Trophoblast cell (in vitro differentiated cells and primary cell): ENCODE measurements around the gene MAD2L2.

Source experiments
- DNase-seq, 2 donors: peaks; one replicate each; pipeline ENCODE4 v3.0.0-alpha.2; 2016
- H2AFZ ChIP-seq: 2 replicates; pipeline ENCODE4 v1.6.1; 2013; ENCODE audit warnings: low read length, moderate library complexity, mild to moderate bottlenecking; ENCODE audit not compliant: insufficient read depth, poor library complexity
- H2AK5ac ChIP-seq: 2 replicates; pipeline ENCODE4 v1.6.1; 2013; ENCODE audit warnings: mild to moderate bottlenecking, low read length
- H2BK120ac ChIP-seq: 2 replicates; pipeline ENCODE4 v1.6.1; 2013; ENCODE audit warnings: low read length, mild to moderate bottlenecking, moderate library complexity; ENCODE audit not compliant: insufficient read depth, poor library complexity
- H2BK12ac ChIP-seq: 2 replicates; pipeline ENCODE4 v1.6.1; 2013; ENCODE audit warnings: mild to moderate bottlenecking, low read length, moderate library complexity
- H2BK5ac ChIP-seq: 2 replicates; pipeline ENCODE4 v1.6.1; 2013; ENCODE audit warnings: low read length, low read depth, moderate library complexity, mild to moderate bottlenecking; ENCODE audit not compliant: poor library complexity
- H3K14ac ChIP-seq: 2 replicates; pipeline ENCODE4 v1.6.1; 2013; ENCODE audit warnings: mild to moderate bottlenecking, low read length
- H3K18ac ChIP-seq: 2 replicates; pipeline ENCODE4 v1.6.1; 2013; ENCODE audit warnings: mild to moderate bottlenecking, low read length
- H3K23ac ChIP-seq: 2 replicates; pipeline ENCODE4 v1.6.1; 2013; ENCODE audit warnings: low read length
- H3K27ac ChIP-seq: 2 replicates; pipeline ENCODE4 v1.5.1; 2013; ENCODE audit warnings: low read depth, mild to moderate bottlenecking, inconsistent platforms, low read length, moderate library complexity
- H3K27me3 ChIP-seq: 2 replicates; pipeline ENCODE4 v1.6.1; 2013; ENCODE audit warnings: inconsistent platforms, mild to moderate bottlenecking, low read length, moderate library complexity; ENCODE audit not compliant: insufficient read depth
- H3K36me3 ChIP-seq, 2 experiments: 1 replicate in 1 of 2; 2 replicates in 1 of 2; pipeline ENCODE4 v1.6.1; 2013; ENCODE audit warnings: low read length in 2 of 2, mild to moderate bottlenecking in 2 of 2, moderate library complexity in 1 of 2; ENCODE audit not compliant: insufficient read depth in 2 of 2, control insufficient read depth in 1 of 2
- H3K4ac ChIP-seq: 2 replicates; pipeline ENCODE4 v1.6.1; 2013; ENCODE audit warnings: low read depth, mild to moderate bottlenecking, low read length, moderate library complexity
- H3K4me1 ChIP-seq, 2 experiments: 1 replicate in 1 of 2; 2 replicates in 1 of 2; pipeline ENCODE4 v1.6.1; 2013; ENCODE audit warnings: low read length in 2 of 2, mild to moderate bottlenecking in 2 of 2, moderate library complexity in 1 of 2; ENCODE audit not compliant: insufficient read depth in 2 of 2, control insufficient read depth in 1 of 2
- H3K4me2 ChIP-seq: 2 replicates; pipeline ENCODE4 v1.6.1; 2013; ENCODE audit warnings: inconsistent platforms, mild to moderate bottlenecking, low read length, moderate library complexity
- H3K4me3 ChIP-seq: 2 replicates; pipeline ENCODE4 v1.5.1; 2013; ENCODE audit warnings: mild to moderate bottlenecking, low read depth, low read length, inconsistent platforms
- H3K79me1 ChIP-seq: one replicate; pipeline ENCODE4 v1.6.1; 2013; ENCODE audit warnings: low read length
- H3K79me2 ChIP-seq: 2 replicates; pipeline ENCODE4 v1.6.1; 2013; ENCODE audit warnings: low read length, mild to moderate bottlenecking; ENCODE audit not compliant: control insufficient read depth, insufficient read depth, poor library complexity
- H3K9ac ChIP-seq: 2 replicates; pipeline ENCODE4 v1.6.1; 2013; ENCODE audit warnings: mild to moderate bottlenecking, low read length
- H3K9me3 ChIP-seq: 2 replicates; pipeline ENCODE4 v1.6.1; 2013; ENCODE audit warnings: low read depth, mild to moderate bottlenecking, control low read depth, inconsistent platforms, low read length; ENCODE audit not compliant: insufficient read depth
- H4K12ac ChIP-seq: 2 replicates; pipeline ENCODE4 v1.6.1; 2013; ENCODE audit warnings: low read depth, mild to moderate bottlenecking, low read length, moderate library complexity
- H4K8ac ChIP-seq: 2 replicates; pipeline ENCODE4 v1.6.1; 2013; ENCODE audit warnings: low read depth, mild to moderate bottlenecking, low read length, moderate library complexity
- H4K91ac ChIP-seq: one replicate; pipeline ENCODE4 v1.6.1; 2013; ENCODE audit warnings: low read depth, mild to moderate bottlenecking, low read length, moderate library complexity
- WGBS: extraction: QIAGEN DNeasy Blood & Tissue Kit; methylation state at CpG from one replicate; pipeline ENCODE4 v1.1.7; 2013; ENCODE audit warnings: missing lambda C conversion rate; ENCODE audit not compliant: insufficient read length, insufficient coverage; ENCODE audit errors: extremely low coverage; 5-methylcytosine and 5-hydroxymethylcytosine counted together

Gene MAD2L2

DNA sequence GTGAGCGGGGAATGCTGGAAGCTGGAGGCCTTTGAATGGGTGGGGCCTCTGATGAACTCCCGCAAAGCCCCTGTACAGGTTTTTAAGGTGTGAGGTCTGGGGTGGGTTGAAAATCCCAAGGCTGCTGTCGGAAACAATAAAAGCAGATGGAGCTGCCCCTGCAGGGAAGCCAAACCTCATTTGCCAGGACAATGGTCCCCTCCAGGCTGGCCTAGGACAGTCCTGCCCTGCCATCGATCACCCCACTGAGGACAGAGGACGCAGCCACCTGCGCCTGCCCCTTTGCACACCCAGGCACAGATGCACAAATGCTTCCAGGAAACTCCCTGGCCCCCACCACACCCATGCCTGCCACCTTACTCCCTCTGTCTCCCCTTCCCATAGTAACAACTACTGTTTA, 14.9 kb upstream of the MAD2L2 start:
- no peak overlapping the region for H3K4me2 ChIP-seq
- no peak overlapping the region for H2BK5ac ChIP-seq
- H3K4ac ChIP-seq: no peak overlapping the region
- peaks cover 3% of the 10 kb centered on the region for H3K79me2 ChIP-seq
- H3K4me3 ChIP-seq: no peak overlapping the region
- H3K4me1 ChIP-seq: peaks cover 0 to 3% of the 10 kb centered on the region in 2 experiments
- H2BK120ac ChIP-seq: no peak overlapping the region
- H4K8ac ChIP-seq: no peak overlapping the region
- DNase-seq: no peak
- no peaks in the 10 kb centered on the region for H3K9me3 ChIP-seq
- peaks cover 4% of the 10 kb centered on the region for H3K79me1 ChIP-seq
- no CpG with 5 or more reads among the region's 6 CpGs for WGBS
- no peak overlapping the region for H3K27ac ChIP-seq
- no peak overlapping the region for H3K9ac ChIP-seq
- no peak overlapping the region for H2AFZ ChIP-seq
- no peak overlapping the region for H3K14ac ChIP-seq
- H3K27me3 ChIP-seq: peaks cover 24% of the 10 kb centered on the region
- no peak overlapping the region for H3K18ac ChIP-seq
- H3K23ac ChIP-seq: no peak overlapping the region
- no peak overlapping the region for H4K12ac ChIP-seq
- no peak overlapping the region for H2AK5ac ChIP-seq
- H3K36me3 ChIP-seq: no peaks in the 10 kb centered on the region
- H4K91ac ChIP-seq: no peak overlapping the region
- H2BK12ac ChIP-seq: no peak overlapping the region

DNA sequence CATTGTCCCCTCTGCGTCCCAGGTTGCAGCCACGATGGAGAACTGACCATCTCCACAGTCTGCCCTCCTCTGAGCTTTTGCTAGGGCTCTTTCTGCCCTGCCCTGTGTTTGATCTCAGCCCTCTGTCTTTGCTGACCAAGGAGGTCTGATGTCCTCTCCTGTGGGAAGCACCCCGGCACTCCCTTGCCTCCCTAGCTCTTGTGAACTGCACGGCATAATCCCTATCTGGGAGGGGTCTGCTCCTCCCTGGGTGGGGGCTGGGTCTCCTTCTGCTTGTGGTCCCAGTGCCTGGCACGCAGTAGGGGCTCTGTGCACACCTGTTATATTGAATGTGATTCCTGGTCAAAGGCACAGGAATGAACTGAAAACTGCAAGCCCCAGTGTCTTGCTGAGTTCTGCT, 13.0 kb upstream of the MAD2L2 start:
- Histone ChIP-seq H3K79me1 (peaks cover 4% of the 10 kb centered on the region), H2AFZ (no peak overlapping the region), H3K4ac (no peak overlapping the region), H3K4me2 (no peak overlapping the region), H3K4me1 (peaks cover 3 to 9% of the 10 kb centered on the region in 2 experiments), H3K79me2 (peaks cover 3% of the 10 kb centered on the region), H3K9me3 (no peaks in the 10 kb centered on the region), H3K4me3 (no peak overlapping the region), H4K12ac (no peak overlapping the region), H3K18ac (no peak overlapping the region), H3K27ac (no peak overlapping the region), H3K9ac (no peak overlapping the region), H4K8ac (no peak overlapping the region), H2BK5ac (no peak overlapping the region), H3K23ac (no peak overlapping the region), H3K27me3 (peaks cover 31% of the 10 kb centered on the region), H4K91ac (no peak overlapping the region), H3K36me3 (no peaks in the 10 kb centered on the region), H2BK12ac (no peak overlapping the region), H3K14ac (no peak overlapping the region), H2BK120ac (no peak overlapping the region), H2AK5ac (no peak overlapping the region)
- no CpG with 5 or more reads among the region's 5 CpGs for WGBS
- DNase-seq: no peak

DNA sequence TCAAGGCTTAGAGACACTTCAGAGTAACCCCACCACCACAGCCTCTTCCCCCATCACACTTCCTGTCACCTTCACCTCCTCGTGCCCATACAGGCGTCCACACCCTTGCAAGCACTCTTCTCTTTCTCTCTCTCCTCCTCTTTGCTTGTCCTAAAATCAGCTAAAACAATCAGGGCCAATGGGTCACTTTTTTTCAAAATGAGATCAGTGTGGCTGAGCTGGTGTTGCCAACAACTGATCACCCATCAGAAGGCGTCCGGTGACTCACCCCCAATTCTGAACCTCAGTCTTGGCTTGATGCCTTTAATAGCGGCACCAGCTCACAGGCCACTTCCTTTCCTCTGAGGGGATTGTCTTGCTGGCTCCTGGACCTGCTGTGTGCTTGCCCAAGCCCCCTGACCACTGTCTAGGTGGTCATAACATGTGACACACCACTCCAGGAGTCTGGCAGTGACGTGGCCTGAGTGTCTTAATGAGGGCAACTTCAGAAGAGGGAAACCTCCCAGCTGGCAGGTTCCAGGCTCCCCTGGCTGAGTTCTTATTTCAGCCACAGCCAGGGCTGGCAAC, 12.2 kb upstream of the MAD2L2 start:
- H3K18ac ChIP-seq: no peak overlapping the region
- peaks cover 31% of the 10 kb centered on the region for H3K27me3 ChIP-seq
- peaks cover 3% of the 10 kb centered on the region for H3K79me2 ChIP-seq
- no CpG with 5 or more reads among the region's 6 CpGs for WGBS
- no peak overlapping the region for H3K9ac ChIP-seq
- H2BK12ac ChIP-seq: no peak overlapping the region
- H3K27ac ChIP-seq: no peak overlapping the region
- DNase-seq: peak in 1 of 2 donors; percentile 13
- H3K4me1 ChIP-seq: peaks cover 3 to 9% of the 10 kb centered on the region in 2 experiments
- H3K23ac ChIP-seq: no peak overlapping the region
- H2BK120ac ChIP-seq: no peak overlapping the region
- H2AFZ ChIP-seq: no peak overlapping the region
- no peaks in the 10 kb centered on the region for H3K36me3 ChIP-seq
- H4K12ac ChIP-seq: no peak overlapping the region
- H3K14ac ChIP-seq: no peak overlapping the region
- H4K8ac ChIP-seq: no peak overlapping the region
- H3K4ac ChIP-seq: no peak overlapping the region
- no peak overlapping the region for H3K4me3 ChIP-seq
- H3K9me3 ChIP-seq: no peaks in the 10 kb centered on the region
- H2AK5ac ChIP-seq: no peak overlapping the region
- no peak overlapping the region for H2BK5ac ChIP-seq
- H4K91ac ChIP-seq: no peak overlapping the region
- no peak overlapping the region for H3K4me2 ChIP-seq
- peaks cover 4% of the 10 kb centered on the region for H3K79me1 ChIP-seq

DNA sequence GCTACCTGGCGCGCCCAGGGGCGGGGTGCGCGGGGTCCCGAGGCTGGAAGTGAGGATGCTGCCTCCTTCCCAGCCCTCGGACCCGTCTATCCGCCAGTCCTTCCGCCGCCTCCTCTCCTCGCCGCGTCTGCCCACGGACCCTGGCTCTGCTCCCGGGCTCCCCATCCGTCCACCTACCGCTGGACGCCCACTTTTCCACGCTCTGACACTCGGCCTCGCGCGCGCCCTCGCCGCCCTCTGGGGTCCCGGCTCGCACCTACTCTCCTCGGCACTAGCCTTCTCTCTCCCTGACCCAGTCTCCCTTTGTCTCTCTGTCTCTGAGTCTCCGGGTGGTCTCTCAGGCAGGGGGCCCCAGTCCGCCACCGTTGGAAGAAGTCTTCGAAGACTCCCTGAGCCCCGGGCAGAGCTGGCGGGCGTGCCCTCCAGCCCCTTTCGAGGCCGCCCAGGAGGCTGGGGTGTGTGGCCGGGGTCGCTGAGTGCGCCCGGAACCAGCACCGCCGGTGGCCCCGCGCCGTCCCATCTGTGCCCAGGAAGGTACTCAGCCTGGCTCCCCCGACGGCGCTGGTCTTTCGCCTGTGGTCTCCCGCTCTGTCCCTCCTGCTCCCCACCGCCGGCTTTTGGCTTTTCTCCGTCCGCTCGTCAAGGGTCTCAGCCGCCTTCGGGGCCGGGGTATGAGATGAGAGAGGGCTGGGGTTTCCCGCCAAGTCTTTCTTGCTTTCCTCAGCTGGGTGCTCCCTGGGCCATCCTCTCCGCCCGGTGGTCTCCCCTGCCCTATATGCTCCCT, 11.2 kb upstream of the MAD2L2 start:
- H3K23ac ChIP-seq: no peak overlapping the region
- H2BK12ac ChIP-seq: no peak overlapping the region
- no peak overlapping the region for H3K27ac ChIP-seq
- no peak for DNase-seq
- no peak overlapping the region for H3K18ac ChIP-seq
- H3K27me3 ChIP-seq: peaks cover 31% of the 10 kb centered on the region
- peak overlapping the region; percentile 4 for H4K8ac ChIP-seq
- no peak overlapping the region for H3K9ac ChIP-seq
- peak overlapping the region; percentile 2 for H4K12ac ChIP-seq
- no peak overlapping the region for H3K4ac ChIP-seq
- no CpG with 5 or more reads among the region's 64 CpGs for WGBS
- H3K79me2 ChIP-seq: peaks cover 3% of the 10 kb centered on the region
- no peak overlapping the region for H2AFZ ChIP-seq
- H4K91ac ChIP-seq: peak overlapping the region; percentile 33
- peaks cover 4% of the 10 kb centered on the region for H3K79me1 ChIP-seq
- H2AK5ac ChIP-seq: no peak overlapping the region
- no peaks in the 10 kb centered on the region for H3K36me3 ChIP-seq
- peak overlapping the region; percentile 94 for H3K4me2 ChIP-seq
- no peak overlapping the region for H2BK120ac ChIP-seq
- H3K9me3 ChIP-seq: no peaks in the 10 kb centered on the region
- H3K4me1 ChIP-seq: peaks cover 3 to 9% of the 10 kb centered on the region in 2 experiments
- H2BK5ac ChIP-seq: no peak overlapping the region
- no peak overlapping the region for H3K14ac ChIP-seq
- peak overlapping the region; percentile 84 for H3K4me3 ChIP-seq
